Kasumi-1 (cell line): Measurements from ENCODE around the gene NSMF.

Experiments used
- DNase-seq, 2 experiments: peaks; one replicate each; lab custom pipeline; 2025; lab: John Stamatoyannopoulos, UW

The NSMF gene

GRCh38 chr9:137447722-137448601 is 11.2 kb downstream of the NSMF start:
- DNase-seq: no peak

GRCh38 chr9:137446851-137447471 is 12.2 kb downstream of the NSMF start:
- DNase-seq: no peak

- DNase-seq: no peak
These were observed 13.2 kb downstream of the NSMF start for GRCh38 chr9:137445930-137446431.

- DNase-seq: peak; percentile 72 to 80
These were observed 13.8 kb downstream of the NSMF start for GRCh38 chr9:137445275-137445807.

- no peak for DNase-seq
These were observed 14.9 kb downstream of the NSMF start for GRCh38 chr9:137444106-137444790.

GRCh38 chr9:137441935-137442321 is 17.2 kb downstream of the NSMF start:
- no peak for DNase-seq

- no peak for DNase-seq
These were observed 17.7 kb downstream of the NSMF start, which contains the start of gene ENTPD8 for GRCh38 chr9:137441289-137441934. Gene ENTPD8, minus strand, starts transcription at chr9:137441357. Its CDS starts 3,072 bp downstream, at chr9:137438285.

- DNase-seq: no peak
These were observed 19.9 kb downstream of the NSMF start for GRCh38 chr9:137439158-137439714.

- no peak for DNase-seq
These were observed 20.5 kb downstream of the NSMF start for GRCh38 chr9:137438591-137439157.

GRCh38 chr9:137437691-137438590 is 21.2 kb downstream of the NSMF start:
- no peak for DNase-seq

GRCh38 chr9:137436761-137437600 is 22.2 kb downstream of the NSMF start:
- no peak for DNase-seq

- DNase-seq: no peak
These were observed 23.0 kb downstream of the NSMF start for GRCh38 chr9:137435980-137436760.

GRCh38 chr9:137435381-137435891 is 23.7 kb downstream of the NSMF start:
- DNase-seq: no peak

- no peak for DNase-seq
These were observed 24.4 kb downstream of the NSMF start for GRCh38 chr9:137434498-137435380.

- no peak for DNase-seq
These were observed 25.2 kb downstream of the NSMF start for GRCh38 chr9:137433916-137434431.

GRCh38 chr9:137433349-137433915 is 25.7 kb downstream of the NSMF start:
- no peak for DNase-seq
